SK-N-SH (cell line): ENCODE measurements around the gene EDN3. TPM values are rescaled to one million over a fixed set of nuclear protein-coding genes. Genes with fewer than 3 reads are reported as not detected.

Source experiments
- CTCF ChIA-PET: fragments of 300-600, 350-600 bp; formaldehyde crosslinking; extraction: SDS; loops from one replicate; lab custom pipeline; 2021; lab: Yijun Ruan, JAX
- POLR2A ChIA-PET: fragments of 350-600 bp; sonication (Branson Sonifier 250); formaldehyde crosslinking; extraction: SDS; loops from one replicate; lab custom pipeline; 2020; ENCODE audit warnings: antibody characterized with exemption, inconsistent platforms; lab: Yijun Ruan, JAX
- DNase-seq: peaks from one replicate; pipeline ENCODE4 v3.0.0; 2012
- H2AFZ ChIP-seq: fragments of 200-600 bp; sonication (generic); 2 replicates; pipeline ENCODE4 v1.8.1; 2016; ENCODE audit warnings: antibody characterized with exemption, mild to moderate bottlenecking, low read depth
- H3F3A ChIP-seq: fragments of 200-600 bp; sonication (generic); replicated peaks from 2 replicates; pipeline ENCODE3; 2016; ENCODE audit warnings: antibody characterized with exemption, mild to moderate bottlenecking; ENCODE audit not compliant: insufficient read depth
- H3K27ac ChIP-seq, 2 experiments: fragments of 200-500 bp in 1 of 2; fragments of 200-600 bp in 1 of 2; sonication (Bioruptor generic) in 1 of 2; sonication (generic), shearing (Covaris generic) in 1 of 2; 2 replicates each; pipeline versions ENCODE4 v1.5.1 to v1.6.1; 2014 to 2016; ENCODE audit warnings: low read depth in 2 of 2, inconsistent platforms in 1 of 2, low read length in 1 of 2, mild to moderate bottlenecking in 1 of 2, mixed read lengths in 1 of 2
- H3K27me3 ChIP-seq: fragments of 200-600 bp; sonication (generic), shearing (Covaris generic); 2 replicates; pipeline ENCODE4 v1.6.1; 2016; ENCODE audit warnings: mixed run types; ENCODE audit not compliant: insufficient read depth
- H3K36me3 ChIP-seq, 2 experiments: fragments of 200-500 bp in 1 of 2; fragments of 200-600 bp in 1 of 2; sonication (Bioruptor generic) in 1 of 2; sonication (generic) in 1 of 2; replicated peaks in 1 of 2; 2 replicates each; pipeline versions ENCODE3 to v1.5.1; 2014 to 2016; ENCODE audit warnings: low read length in 1 of 2, mild to moderate bottlenecking in 1 of 2; ENCODE audit not compliant: insufficient read depth in 2 of 2, control insufficient read depth in 1 of 2
- H3K4me1 ChIP-seq, 2 experiments: fragments of 200-500 bp in 1 of 2; fragments of 200-600 bp in 1 of 2; sonication (Bioruptor generic) in 1 of 2; sonication (generic), shearing (Covaris generic) in 1 of 2; 2 replicates each; pipeline versions ENCODE4 v1.5.1 to v1.6.1; 2014 to 2016; ENCODE audit warnings: low read depth in 1 of 2, low read length in 1 of 2, mixed run types in 1 of 2; ENCODE audit not compliant: insufficient read depth in 2 of 2, control insufficient read depth in 1 of 2
- H3K4me2 ChIP-seq: fragments of 200-600 bp; sonication (generic), shearing (Covaris generic); 2 replicates; pipeline ENCODE4 v1.6.1; 2017; ENCODE audit warnings: mixed run types
- H3K4me3 ChIP-seq, 2 experiments: fragments of 200-500 bp in 1 of 2; fragments of 200-600 bp in 1 of 2; sonication (Bioruptor generic) in 1 of 2; sonication (generic), shearing (Covaris generic) in 1 of 2; 2 replicates each; pipeline versions ENCODE4 v1.5.1 to v1.8.1; 2014 to 2016; ENCODE audit warnings: low read depth in 2 of 2, inconsistent platforms in 1 of 2, low read length in 1 of 2, mild to moderate bottlenecking in 1 of 2, mixed read lengths in 1 of 2, moderate library complexity in 1 of 2
- H3K79me2 ChIP-seq: fragments of 200-600 bp; sonication (generic); 2 replicates; pipeline ENCODE4 v1.8.1; 2017; ENCODE audit warnings: mild to moderate bottlenecking; ENCODE audit not compliant: insufficient read depth
- H3K9ac ChIP-seq: fragments of 200-600 bp; sonication (generic); 2 replicates; pipeline ENCODE4 v1.6.1; 2017; ENCODE audit warnings: mixed run types
- H3K9me2 ChIP-seq: fragments of 200-600 bp; sonication (generic); 2 replicates; pipeline ENCODE4 v1.6.1; 2017; ENCODE audit warnings: mixed run types
- H3K9me3 ChIP-seq: fragments of 200-600 bp; sonication (generic); 2 replicates; pipeline ENCODE4 v1.6.1; 2017; ENCODE audit warnings: mixed run types, mild to moderate bottlenecking, moderate library complexity
- H4K20me1 ChIP-seq: fragments of 200-600 bp; sonication (generic); 2 replicates; pipeline ENCODE4 v1.6.1; 2017; ENCODE audit warnings: mild to moderate bottlenecking, mixed run types; ENCODE audit not compliant: insufficient read depth
- CHD2 ChIP-seq: fragments of 150-350 bp; IDR thresholded peaks from 2 replicates; pipeline ENCODE4 v1.6.1; 2018; ENCODE audit warnings: low read length; ENCODE audit not compliant: partially characterized antibody
- ELF1 ChIP-seq: IDR thresholded peaks from 2 replicates; pipeline ENCODE4 v1.4.0; 2012
- EP300 ChIP-seq, 2 experiments: IDR thresholded peaks; 2 replicates each; pipeline versions ENCODE4 v1.4.0 to v1.6.1; 2012; ENCODE audit warnings: borderline replicate concordance in 1 of 2, low read depth in 1 of 2, low read length in 1 of 2
- EZH2phosphoT487 ChIP-seq: fragments of 200-600 bp; sonication (generic); IDR thresholded peaks from 2 replicates; pipeline ENCODE4 v1.6.1; 2017; ENCODE audit warnings: low read depth, mixed run types, mild to moderate bottlenecking, antibody characterized with exemption, moderate library complexity, borderline replicate concordance
- FOSL2 ChIP-seq: IDR thresholded peaks from 2 replicates; pipeline ENCODE4 v1.4.0; 2012; ENCODE audit warnings: low read depth, mild to moderate bottlenecking, moderate library complexity, borderline replicate concordance
- FOXM1 ChIP-seq: IDR thresholded peaks from 2 replicates; pipeline ENCODE4 v1.4.0; 2012; ENCODE audit warnings: low read depth, mild to moderate bottlenecking
- GATA2 ChIP-seq: sonication (generic); formaldehyde crosslinking; IDR thresholded peaks from 2 replicates; pipeline ENCODE4 v1.5.0; 2020; ENCODE audit warnings: mild to moderate bottlenecking, missing genetic modification reagents
- JUND ChIP-seq: IDR thresholded peaks from 2 replicates; pipeline ENCODE4 v1.4.0; 2012
- MAX ChIP-seq: IDR thresholded peaks from 2 replicates; pipeline ENCODE4 v1.4.0; 2012; ENCODE audit warnings: low read depth
- MXI1 ChIP-seq: IDR thresholded peaks from 2 replicates; pipeline ENCODE4 v1.6.1; 2012; ENCODE audit warnings: mild to moderate bottlenecking, low read depth, low read length, improper control_type of control experiment
- NRF1 ChIP-seq: IDR thresholded peaks from 2 replicates; pipeline ENCODE4 v1.6.1; 2012; ENCODE audit warnings: low read depth, mild to moderate bottlenecking, low read length
- PBX3 ChIP-seq: IDR thresholded peaks from 2 replicates; pipeline ENCODE4; 2012
- POLR2AphosphoS5 ChIP-seq: IDR thresholded peaks from 2 replicates; pipeline ENCODE4 v1.6.1; 2012; ENCODE audit warnings: low read depth, low read length
- RCOR1 ChIP-seq: fragments of 150-350 bp; IDR thresholded peaks from 2 replicates; pipeline ENCODE4 v1.6.1; 2017; ENCODE audit warnings: antibody characterized with exemption, low read length
- REST ChIP-seq: IDR thresholded peaks from 2 replicates; pipeline ENCODE4 v1.6.1; 2012; ENCODE audit warnings: mild to moderate bottlenecking, low read depth, low read length, moderate library complexity
- RFX5 ChIP-seq: IDR thresholded peaks from 2 replicates; pipeline ENCODE4 v1.6.1; 2012; ENCODE audit warnings: mild to moderate bottlenecking, improper control_type of control experiment, low read length
- RXRA ChIP-seq: IDR thresholded peaks from 2 replicates; pipeline ENCODE4 v1.4.0; 2012; ENCODE audit warnings: low read depth, mild to moderate bottlenecking, borderline replicate concordance
- TCF12 ChIP-seq: IDR thresholded peaks from 2 replicates; pipeline ENCODE4 v1.4.0; 2012
- TEAD4 ChIP-seq: IDR thresholded peaks from 2 replicates; pipeline ENCODE4 v1.4.0; 2012; ENCODE audit warnings: mild to moderate bottlenecking, borderline replicate concordance; ENCODE audit not compliant: insufficient read depth
- ZBTB33 ChIP-seq: IDR thresholded peaks from 2 replicates; pipeline ENCODE4 v1.4.0; 2012; ENCODE audit warnings: low read depth, borderline replicate concordance
- WGBS: methylation state at CpG from one replicate; pipeline ENCODE4 v1.1.6; 2017; ENCODE audit warnings: low lambda C conversion rate; 5-methylcytosine and 5-hydroxymethylcytosine counted together
- polyA plus RNA-seq, 3 experiments: library from polyadenylated mRNA; depleted of rRNA; stranded (reverse); fragments of >200 nt; gene quantifications; 2 replicates each; pipeline ENCODE4 v1.2.3, GENCODE V29; 2012

Gene EDN3
- polyA plus RNA-seq, 1 of the 3 experiments (the other 2 are of a cell fraction), result 0.02 TPM

- TF ChIP-seq REST (no peak), FOXM1 (no peak), POLR2AphosphoS5 (no peak)
These were observed 23.5 kb upstream of the EDN3 start (continued) for GRCh38 chr20:59276938-59277337.

- Histone ChIP-seq H3K27me3 (no peaks in the 10 kb centered on the region), H3K36me3 (no peaks in the 10 kb centered on the region), H3K4me1 (no peaks in the 10 kb centered on the region), H2AFZ (no peak overlapping the region), H3K27ac (no peak overlapping the region), H3K4me3 (no peak overlapping the region), H3K79me2 (no peaks in the 10 kb centered on the region), H3F3A (no peaks in the 10 kb centered on the region), H3K4me2 (no peak overlapping the region), H3K9me2 (no peaks in the 10 kb centered on the region), H3K9ac (no peak overlapping the region), H3K9me3 (no peaks in the 10 kb centered on the region), H4K20me1 (no peaks in the 10 kb centered on the region)
- WGBS, result 53% methylated on average over 5 of the region's 5 CpGs
- POLR2A ChIA-PET, result no interaction called here
- no peak for DNase-seq
- CTCF ChIA-PET, result no interaction called here
- TF ChIP-seq MXI1 (no peak), REST (no peak), EP300 (IDR thresholded peaks at IDR 0.05; ENCODE audit: borderline replicate concordance in 1 of 2, low read depth in 1 of 2, low read length in 1 of 2) (no peak), ZBTB33 (no peak), FOSL2 (no peak), EZH2phosphoT487 (no peak), RFX5 (no peak), RXRA (no peak), RCOR1 (no peak), PBX3 (no peak), ELF1 (no peak), TCF12 (no peak), NRF1 (no peak), GATA2 (CRISPR knock-in tag) (no peak), MAX (no peak), FOXM1 (no peak), POLR2AphosphoS5 (no peak), JUND (no peak), TEAD4 (no peak), CHD2 (no peak)
These were observed 15.9 kb upstream of the EDN3 start for GRCh38 chr20:59284470-59284869.
